GM21576 (cell line): ENCODE data around the gene CEP350.
A peak's percentile ranks its signal among the peaks of the same experiment; 100 is the strongest.
"Not testable (repeated sequence)": the region's sequence is repeated elsewhere in the genome, so short reads cannot be mapped to it uniquely, and the experiment has no call there.

Experiments
- ATAC-seq: cut with Tn5 transposase; IDR thresholded peaks from one replicate; pipeline ENCODE4 v1.9.1; 2021; ENCODE audit warnings: mild to moderate bottlenecking, moderate library complexity; ENCODE audit not compliant: unreplicated experiment

The CEP350 gene

GRCh38 chr1:179938752-179939151 is 15.9 kb upstream of the CEP350 start:
- no peak for ATAC-seq

DNA sequence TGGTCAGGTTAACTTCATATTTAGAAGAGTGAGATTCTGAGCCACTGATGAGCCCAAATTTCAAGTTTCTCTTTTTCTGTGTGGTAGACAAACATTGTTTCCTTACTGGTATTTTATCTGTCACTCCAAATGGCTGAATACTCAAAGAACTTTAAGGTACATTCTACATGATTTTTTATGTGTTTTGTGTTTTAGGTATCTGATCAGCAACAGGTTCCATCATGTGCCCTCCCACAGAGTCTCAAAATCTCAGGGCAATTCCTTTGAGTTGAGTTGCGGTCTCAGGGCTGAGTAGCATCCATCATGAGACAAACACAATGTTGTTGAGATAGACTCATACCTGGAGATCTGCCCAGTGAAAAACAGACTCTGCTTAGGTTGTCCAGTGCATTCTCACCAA is 14.7 kb upstream of the CEP350 start:
- ATAC-seq, result no peak

DNA sequence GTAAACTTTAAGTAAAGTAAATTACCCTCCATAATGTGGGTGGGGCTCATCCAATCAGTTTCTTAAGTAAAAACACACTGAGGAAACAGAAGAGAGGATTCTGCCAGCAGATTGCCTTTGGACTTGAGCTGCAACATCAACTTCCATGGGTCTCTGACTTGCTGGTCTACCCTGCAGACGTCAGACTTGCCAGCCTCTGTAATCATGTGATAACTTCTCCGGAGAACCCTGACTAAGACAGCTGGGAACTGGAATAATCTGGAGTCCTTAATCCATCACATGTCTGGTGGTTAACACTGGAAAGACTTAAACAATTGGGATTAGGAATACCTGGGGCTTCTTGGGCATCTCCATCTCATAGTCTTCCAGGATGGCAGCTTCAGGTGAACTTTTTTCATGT is 13.2 kb upstream of the CEP350 start:
- ATAC-seq, result no peak

DNA sequence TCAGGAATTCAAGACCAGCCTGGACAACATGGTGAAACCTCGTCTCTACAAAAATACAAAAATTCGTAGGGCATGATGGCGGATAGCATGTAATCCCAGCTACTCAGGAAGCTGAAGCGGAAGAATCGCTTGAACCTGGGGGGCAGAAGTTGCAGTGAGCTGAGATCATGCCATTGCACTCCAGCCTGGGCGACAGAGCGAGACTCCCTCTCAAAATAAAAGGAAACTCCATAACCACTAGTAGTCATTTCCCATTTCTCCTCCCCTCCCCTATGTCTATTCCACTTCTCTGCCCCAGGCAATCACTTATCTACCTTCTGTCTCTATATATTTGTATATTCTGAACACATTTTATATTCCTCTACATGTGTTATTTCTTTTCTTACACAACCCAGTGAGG is 4.0 kb upstream of the CEP350 start:
- no peak for ATAC-seq

- no peak for ATAC-seq
Observed at GRCh38 chr1:179951383-179952144, 3.0 kb upstream of the CEP350 start.

GRCh38 chr1:179952186-179952585 is 2.4 kb upstream of the CEP350 start:
- ATAC-seq, result no peak

DNA sequence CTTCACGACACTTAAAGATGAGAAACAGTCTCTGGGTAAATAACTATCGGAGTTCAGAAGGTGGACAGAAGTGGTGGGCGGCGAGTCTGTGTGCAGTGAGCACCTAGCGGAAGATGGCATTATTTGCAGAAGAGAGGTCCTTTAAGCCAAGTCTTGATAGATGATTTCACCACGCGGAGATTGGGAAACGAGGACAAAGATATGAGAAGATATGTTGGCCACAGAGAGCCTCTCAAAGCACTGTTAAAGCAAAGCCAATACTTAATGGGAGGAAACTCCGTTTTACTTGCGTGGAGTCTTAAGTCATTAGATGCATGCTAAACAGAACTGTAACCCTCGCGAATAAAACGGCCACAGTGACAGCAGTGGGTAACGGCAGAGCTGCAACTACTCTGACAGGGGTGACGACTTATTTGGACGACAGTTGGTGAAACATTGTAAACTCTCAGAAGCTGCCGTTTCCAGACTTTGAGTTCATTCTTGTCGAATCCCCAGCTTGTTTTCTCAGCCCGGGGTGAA is 577 bp upstream of the CEP350 start:
- no peak for ATAC-seq

DNA sequence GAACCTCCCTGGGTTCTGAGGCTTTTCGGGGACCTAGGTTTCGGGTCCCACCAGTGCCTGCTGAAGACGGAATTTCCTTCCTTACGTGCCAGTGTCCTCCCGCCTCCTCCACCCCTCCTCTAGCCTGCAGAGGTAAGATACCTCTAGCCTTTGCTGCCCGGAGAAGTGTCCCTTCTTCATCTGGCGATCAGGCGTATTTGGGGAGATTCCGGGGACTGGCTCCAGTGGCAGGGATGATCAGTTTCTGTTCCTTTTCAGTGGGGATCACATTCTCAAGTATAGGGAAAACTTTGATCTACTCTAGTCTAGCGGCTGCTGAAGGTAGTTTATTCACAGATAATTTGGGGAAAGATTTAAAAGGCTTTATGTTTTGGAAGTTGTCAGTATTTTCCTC is 674 bp downstream of the CEP350 start:
- peak; percentile 4 for ATAC-seq

DNA sequence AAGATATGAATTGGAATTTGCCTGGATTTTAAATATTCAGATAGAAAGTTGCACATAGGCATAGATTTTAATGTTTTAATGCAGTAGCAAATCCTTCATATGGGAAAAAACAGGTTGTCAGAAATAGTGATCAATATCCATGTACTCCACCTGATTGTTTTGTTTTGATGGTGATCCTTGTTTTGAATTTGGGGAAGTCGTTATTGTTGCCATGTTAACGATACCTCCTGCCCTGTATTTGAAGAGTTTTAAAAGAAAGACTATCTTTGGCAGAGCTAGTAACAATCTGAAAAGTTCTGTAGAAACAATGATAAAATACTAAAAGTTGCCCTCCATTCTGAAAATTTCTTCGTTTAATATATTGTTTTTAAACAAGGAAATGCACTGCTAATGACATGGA is 1.1 kb downstream of the CEP350 start:
- ATAC-seq, result no peak

DNA sequence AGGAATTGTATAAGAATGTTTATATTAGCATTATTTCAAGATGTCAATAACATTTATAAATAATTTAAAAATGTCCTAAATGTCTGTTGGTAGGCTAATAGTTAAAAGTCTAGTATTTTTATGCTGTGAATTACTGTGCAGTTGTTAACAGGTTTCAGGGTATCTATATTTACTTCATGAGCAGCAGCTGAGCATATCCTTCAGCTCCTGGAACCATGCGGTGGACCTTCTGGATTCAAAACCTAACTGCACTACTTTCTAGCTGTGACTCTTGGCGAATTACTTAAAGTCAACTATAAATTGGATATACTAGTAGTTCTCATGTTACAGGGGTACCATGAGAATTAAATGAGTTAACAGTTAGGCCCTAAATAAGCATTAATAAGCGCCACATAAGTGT is 3.7 kb downstream of the CEP350 start:
- no peak for ATAC-seq

- not testable (repeated sequence) for ATAC-seq
Observed at GRCh38 chr1:179962168-179962567, 7.6 kb downstream of the CEP350 start.

GRCh38 chr1:179966551-179966950 is 11.9 kb downstream of the CEP350 start:
- no peak for ATAC-seq

- no peak for ATAC-seq
Observed at GRCh38 chr1:179968284-179968993, 13.8 kb downstream of the CEP350 start.

GRCh38 chr1:179968994-179969919 is 14.6 kb downstream of the CEP350 start:
- no peak for ATAC-seq

- ATAC-seq, result no peak
Observed at GRCh38 chr1:179969962-179970361, 15.4 kb downstream of the CEP350 start.

DNA sequence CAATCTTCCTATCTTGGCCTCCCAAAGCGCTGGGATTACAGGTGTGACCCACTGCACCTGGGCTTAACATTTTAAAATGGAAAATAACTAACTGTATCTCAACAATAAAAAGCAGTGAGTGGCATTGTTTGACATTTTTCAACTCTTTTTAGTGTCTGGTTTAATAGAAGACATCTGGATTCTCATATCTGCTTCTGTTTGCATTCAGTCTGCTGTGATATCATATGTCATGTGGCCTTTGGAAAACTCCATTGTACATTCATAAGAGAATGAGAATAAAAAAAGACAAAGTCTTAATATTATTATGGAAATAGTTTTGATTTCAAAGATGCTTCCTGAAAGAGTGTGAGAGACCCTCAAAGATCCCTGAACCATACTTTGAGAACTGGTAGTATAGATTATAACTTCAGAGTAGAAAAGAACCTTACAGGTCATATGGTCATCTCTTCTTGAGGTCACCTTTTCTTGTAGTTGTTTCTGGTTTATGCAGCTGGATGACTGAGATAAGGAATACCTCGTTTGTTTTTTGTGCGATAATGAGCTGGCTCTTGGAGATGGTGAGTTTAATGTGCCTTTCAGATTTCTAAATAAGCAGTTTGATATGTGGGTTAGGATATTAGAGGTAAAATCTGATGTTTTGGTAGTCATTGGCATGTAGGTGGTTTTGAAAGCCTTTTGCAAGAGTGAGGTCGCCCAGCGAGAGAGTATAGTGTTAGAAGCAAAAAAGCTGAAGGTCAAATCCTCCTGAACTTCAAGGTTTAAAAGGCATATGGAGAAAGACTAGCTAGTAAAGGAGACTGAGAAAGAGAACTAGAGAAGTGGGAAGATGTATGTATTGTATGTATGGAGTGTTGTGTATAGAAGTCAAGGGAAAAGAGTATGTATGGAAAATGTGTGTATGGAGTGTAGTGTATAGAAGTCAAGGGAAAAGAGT is 17.2 kb downstream of the CEP350 start:
- ATAC-seq, result no peak

DNA sequence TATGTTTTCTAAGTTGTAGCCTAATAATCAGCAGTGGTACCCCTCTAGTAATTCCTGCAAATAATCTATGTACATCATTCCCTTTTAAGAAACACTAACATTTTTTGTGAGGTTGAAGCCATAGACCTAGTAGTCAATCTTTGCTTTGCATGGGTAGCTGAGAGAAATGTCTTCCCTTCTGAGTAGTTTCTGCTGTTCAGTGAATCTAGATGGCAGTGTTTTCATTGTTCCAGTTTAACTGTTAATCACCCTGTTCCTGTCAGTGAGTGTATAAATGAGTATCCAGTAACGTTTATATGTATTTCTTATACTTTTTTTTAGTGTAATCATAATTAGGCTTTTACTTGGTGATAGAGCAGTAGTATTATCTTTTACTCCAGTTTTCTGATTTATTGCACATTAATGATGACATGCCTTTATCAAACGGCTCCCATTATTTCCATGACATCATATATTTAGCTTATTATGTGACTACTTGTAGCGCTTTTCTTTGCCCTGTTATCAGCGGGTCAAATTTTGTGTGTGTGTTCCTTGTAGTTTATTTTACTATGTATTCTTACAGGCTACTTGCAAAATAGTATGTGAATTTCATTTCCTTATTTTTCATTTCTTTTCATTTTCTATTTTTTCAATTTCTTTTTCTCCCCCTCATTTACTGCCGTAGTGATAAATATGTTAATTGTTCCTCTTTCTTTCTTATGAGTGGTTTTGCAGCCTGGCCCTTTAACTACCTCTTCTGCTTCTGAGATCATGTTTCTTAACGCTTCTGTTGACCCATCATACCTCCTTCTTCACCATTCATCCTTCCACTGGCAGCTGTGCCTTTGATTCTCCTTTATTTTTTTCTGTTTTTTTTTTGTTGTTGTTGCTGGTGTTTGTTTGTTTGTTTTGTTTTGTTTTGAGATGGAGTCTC is 18.8 kb downstream of the CEP350 start:
- no peak for ATAC-seq

DNA sequence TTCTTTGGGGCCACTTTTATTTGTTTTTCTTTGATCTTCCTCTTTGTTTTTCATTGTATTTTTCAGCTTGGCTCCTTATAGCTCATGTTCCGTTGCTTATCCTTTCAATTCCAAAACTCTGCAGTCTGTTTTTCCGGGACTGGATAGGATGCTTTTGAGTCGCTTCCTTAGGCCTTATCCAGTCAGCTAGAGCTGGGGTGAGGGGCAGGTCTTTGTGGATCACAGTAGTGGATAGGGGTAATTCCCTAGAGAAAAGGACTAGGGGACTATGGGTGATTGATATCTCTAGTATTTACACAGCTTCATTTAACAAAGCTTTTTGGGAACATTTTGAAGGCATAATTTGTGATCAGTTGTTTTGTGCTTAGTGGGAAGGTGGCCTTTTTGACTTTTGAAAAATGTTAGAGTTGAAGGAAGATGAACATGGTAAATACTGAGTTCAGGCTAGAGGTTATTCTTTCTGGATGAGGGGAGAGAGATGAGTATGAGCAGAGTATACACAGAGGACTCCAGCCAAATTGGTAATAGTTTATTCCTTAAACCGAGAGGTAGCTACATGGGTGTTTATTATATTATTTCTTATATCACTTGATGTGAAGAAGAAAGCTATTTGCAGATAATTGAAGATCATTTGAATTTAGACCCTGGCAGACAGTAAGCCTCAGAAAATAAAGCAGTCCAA is 22.5 kb downstream of the CEP350 start:
- no peak for ATAC-seq
